Activated CD4-positive, CD25-positive, alpha-beta regulatory T cell treated with anti-CD3 and anti-CD28 coated beads, Interleukin-2, amount 50 U/mL, for 16 hours (primary cell): ENCODE data around the gene WNK1.
"Not testable (repeated sequence)": the region's sequence is repeated elsewhere in the genome, so short reads cannot be mapped to it uniquely, and the experiment has no call there.

Experiments used
- DNase-seq: peaks from one replicate; pipeline ENCODE4 v3.0.0-alpha.2; 2020; ENCODE audit warnings: low read depth, low spot score

WNK1 gene

GRCh38 chr12:779745-780734 lies 27.7 kb downstream of the WNK1 start:
- DNase-seq: no peak

DNA sequence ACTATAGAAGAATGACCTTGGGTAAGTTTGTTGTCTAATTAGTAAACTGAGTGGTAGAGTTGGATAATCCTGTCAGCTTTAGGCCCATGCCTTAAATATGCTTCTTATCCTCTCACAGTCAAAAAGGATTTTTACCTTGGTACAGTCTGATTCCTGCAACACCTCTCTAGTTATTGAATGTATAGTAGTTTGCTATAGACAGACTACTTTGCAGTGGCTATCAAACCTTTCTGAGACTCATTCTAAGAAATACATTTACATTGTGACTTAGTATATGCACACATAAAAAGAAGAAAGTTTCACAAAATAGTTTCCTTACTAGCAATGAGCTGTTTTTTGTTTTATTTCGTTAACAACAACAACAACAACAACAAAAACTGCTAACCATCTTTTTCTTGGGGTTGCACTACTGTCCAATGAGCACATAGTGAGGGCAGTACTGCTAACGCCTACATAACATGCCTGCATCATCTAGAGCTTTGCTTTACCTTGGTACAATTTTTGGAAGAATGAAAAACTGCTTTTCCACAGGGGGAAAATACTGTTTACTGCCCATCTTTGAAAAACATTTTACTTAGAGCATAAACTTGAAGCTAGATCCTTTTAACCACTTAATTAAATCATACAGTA lies 28.5 kb downstream of the WNK1 start:
- no peak for DNase-seq

DNA sequence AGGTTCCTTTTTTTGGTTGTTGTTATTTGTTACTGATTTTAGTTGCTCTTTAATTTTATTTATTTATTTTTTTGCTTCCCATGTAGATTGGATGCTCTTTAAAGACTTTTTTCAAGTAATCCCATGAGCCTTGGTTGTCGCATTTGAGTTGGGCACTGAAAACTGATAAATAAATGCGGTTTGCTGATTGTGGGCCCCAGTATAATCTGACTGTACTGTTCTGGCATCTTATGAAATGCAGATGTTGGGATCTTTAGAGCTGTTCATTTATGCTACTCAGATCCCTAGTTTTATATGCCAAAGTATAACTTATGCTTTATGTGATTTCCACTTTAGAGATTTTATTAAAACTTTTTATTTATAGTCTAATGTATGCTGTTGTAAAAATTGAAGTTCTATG lies 33.3 kb downstream of the WNK1 start:
- DNase-seq: no peak

GRCh38 chr12:788288-788687 lies 35.9 kb downstream of the WNK1 start:
- DNase-seq: no peak

GRCh38 chr12:788762-789161 lies 36.4 kb downstream of the WNK1 start:
- not testable (repeated sequence) for DNase-seq

- no peak for DNase-seq
Measured at GRCh38 chr12:789852-790563, 37.6 kb downstream of the WNK1 start.

DNA sequence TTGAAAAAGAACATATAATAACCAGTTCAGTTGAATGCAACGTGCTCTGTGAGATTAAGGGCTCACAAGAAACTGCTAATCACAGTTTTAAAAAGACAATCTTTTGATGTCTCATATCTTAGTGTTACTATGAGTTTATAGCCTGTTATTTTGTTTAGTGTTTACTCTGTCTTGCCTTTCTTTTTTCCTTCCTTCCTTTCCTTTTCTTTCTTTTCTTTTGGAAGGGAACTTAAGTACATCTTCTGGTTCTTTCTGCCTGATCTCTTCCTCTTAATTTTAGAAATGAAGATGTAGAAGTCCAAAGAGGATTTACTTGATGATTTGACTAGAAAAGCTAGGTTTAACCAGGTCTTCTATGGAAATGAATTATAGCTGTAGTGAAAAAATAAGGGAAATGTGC lies 38.2 kb downstream of the WNK1 start:
- no peak for DNase-seq

DNA sequence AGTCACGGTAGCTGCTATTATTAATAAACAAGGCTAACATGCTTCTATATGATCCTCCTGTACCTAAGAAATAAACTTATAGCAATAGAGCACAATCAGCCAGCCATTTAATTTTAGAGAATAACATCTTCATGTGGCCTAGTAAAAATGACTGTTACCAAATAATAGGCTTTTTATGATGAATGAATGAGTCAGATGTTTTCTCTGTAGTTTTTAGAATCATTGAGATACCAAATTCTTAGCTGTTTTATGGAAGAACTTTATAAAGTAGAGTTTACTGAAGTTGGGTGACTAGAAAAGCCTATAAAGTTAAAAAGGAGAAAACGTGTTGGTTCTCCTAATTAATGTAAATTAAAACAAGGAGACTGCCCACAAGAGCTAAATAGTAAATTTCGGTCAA lies 40.7 kb downstream of the WNK1 start:
- DNase-seq: no peak

DNA sequence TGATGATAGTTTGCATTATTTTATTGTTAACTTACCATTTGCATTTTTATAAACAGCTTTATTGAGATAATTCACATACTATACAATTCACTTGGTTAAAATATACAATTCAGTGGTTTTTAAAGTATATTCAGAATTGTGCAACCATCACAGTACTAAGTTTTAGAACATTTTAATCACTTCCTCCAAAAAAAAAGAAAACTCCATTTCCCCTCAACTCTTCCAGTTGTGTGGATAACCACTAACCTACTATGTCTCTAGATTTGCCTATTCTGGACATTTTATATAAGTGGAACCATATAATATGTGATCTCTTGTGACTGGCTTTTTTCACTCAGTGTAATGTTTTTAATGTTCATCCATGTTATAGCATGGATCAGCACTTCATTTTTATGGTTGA lies 41.3 kb downstream of the WNK1 start:
- DNase-seq: no peak

DNA sequence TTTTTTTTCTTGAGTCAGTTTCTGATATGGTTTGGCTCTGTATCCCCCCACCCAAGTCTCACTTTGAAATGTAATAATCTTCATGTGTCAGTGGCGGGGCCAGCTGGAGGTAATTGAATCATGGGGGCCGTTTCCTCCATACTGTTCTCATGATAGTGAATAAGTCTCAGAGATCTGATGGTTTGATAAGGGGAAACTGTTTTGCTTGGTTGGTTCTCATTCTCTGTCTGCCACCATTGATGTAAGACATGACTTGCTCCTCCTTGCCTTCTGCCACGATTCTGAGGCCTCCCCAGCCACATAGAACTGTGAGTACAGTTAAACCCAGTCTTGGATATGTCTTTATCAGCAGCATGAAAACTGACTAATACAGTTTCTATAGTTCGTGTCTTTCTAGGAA lies 42.9 kb downstream of the WNK1 start:
- DNase-seq: peak; percentile 25

- DNase-seq: no peak
Measured at GRCh38 chr12:800401-800800, 48.0 kb downstream of the WNK1 start.

DNA sequence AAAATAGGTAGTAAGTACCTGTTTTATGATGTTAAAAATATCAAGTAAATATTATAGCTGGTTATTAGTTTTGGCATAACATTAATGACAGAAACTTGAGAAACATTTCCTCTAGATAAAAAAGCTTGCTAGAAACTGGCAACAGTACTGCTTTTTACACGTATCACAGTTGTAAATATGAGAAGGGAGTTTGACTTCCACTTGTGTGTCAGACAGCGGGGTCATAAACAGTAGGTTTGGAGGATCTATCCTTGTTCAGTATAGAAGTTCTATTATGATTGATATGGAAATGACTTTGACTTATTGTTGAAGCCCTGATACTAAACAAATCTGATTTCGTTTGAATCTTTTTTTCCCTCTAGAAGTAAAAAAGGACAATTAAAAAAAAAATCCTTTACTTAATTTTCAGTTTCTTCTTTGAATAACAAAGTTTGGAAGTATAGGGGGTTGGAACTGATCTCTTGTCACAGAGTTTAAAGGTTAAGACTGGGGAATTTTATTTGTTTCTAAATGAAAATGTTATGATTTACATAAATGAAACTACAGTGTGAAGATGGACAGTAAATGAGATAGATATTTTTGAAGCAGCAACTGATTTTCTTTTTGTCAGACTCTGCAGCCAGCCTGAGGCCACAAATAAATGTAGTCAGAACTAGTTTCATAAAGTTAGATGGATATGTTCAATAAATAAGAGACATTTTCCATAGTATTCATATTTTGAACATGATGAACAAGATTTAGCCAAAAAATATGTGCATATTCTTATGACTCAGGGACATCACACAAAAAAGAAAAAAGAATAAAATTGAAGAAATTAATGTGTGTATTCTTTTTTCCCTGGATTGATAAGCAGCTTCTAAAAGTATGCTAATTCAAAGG lies 50.1 kb downstream of the WNK1 start:
- DNase-seq: no peak

GRCh38 chr12:805022-805632 lies 52.7 kb downstream of the WNK1 start:
- no peak for DNase-seq

- no peak for DNase-seq
Measured at GRCh38 chr12:806200-806791, 53.9 kb downstream of the WNK1 start.

DNA sequence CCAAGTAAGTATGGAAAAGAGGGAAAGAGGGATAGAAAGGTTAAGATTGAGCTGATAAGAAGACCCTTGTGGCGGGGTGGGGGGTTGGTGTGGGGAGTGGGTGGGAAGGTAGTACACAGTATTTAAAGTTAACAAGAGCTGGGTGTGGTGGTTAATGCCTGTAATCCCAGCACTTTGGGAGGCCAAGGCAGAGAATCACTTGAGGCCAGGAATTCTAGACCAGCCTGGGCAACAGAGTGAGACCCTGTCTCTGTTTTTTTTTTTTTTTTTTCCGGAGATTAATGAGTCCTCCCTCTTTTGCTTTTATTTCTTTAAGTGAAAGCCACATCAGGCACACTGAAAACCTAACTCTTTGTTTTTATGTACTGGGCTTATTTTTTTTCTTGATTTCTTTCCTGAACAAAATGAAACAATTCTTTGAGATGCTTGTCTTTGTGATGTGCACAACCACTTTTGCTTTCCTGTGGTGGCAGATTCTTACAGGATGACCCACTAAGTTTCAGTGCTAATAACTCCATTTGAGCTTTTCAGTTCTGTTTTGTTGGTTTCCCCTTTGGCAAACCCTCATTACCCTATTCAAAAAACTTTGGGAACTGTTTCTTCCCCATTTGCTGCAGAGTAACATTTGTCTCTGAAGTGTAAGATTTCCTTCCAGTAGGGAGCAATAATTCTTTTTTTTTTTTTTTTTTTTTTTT lies 54.8 kb downstream of the WNK1 start:
- no peak for DNase-seq

GRCh38 chr12:810116-810515 lies 57.7 kb downstream of the WNK1 start:
- no peak for DNase-seq

GRCh38 chr12:810671-811415 lies 58.5 kb downstream of the WNK1 start:
- no peak for DNase-seq

- no peak for DNase-seq
Measured at GRCh38 chr12:812950-813349, 60.6 kb downstream of the WNK1 start.

DNA sequence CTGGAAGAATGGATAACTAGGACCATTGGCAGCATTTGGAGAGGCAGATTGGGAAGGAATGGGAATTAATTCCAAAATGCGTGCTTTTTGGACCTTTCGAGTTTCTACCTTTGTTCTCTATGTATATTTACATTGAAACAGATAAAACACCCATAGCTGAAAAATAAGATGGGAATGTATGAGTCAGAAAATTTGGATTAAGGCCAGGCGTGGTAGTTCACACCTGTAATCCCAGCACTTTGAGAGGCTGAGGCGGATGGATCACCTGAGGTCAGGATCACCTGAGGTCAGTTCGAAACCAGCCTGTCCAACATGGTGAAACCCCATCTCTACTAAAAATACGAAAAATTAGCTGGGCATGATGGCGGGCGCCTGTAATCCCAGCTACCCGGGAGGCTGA lies 65.1 kb downstream of the WNK1 start:
- DNase-seq: not testable (repeated sequence)
